AG09309 (cell line): Measurements from ENCODE around the gene ITGB5.
"Not testable (repeated sequence)": the region's sequence is repeated elsewhere in the genome, so short reads cannot be mapped to it uniquely, and the experiment has no call there.

Source experiments
- DNase-seq: peaks from one replicate; pipeline ENCODE4 v3.0.0-alpha.2; 2010; ENCODE audit warnings: low read depth
- H3K4me3 ChIP-seq: 2 replicates; pipeline ENCODE4 v1.5.1; 2011; ENCODE audit warnings: mild to moderate bottlenecking, low read depth, low read length, moderate library complexity; ENCODE audit not compliant: control insufficient read depth
- CTCF ChIP-seq: IDR thresholded peaks from 2 replicates; pipeline ENCODE4 v1.5.1; 2011; ENCODE audit warnings: mild to moderate bottlenecking, low read depth, low read length, inconsistent platforms; ENCODE audit not compliant: insufficient read depth, control insufficient read depth; ENCODE audit errors: missing control alignments

Gene ITGB5

GRCh38 chr3:124761250-124761796 is 125.8 kb downstream of the ITGB5 start:
- H3K4me3 ChIP-seq = no peak overlapping the region
- DNase-seq = peak; percentile 71
- TF ChIP-seq CTCF = peak; percentile 94

DNA sequence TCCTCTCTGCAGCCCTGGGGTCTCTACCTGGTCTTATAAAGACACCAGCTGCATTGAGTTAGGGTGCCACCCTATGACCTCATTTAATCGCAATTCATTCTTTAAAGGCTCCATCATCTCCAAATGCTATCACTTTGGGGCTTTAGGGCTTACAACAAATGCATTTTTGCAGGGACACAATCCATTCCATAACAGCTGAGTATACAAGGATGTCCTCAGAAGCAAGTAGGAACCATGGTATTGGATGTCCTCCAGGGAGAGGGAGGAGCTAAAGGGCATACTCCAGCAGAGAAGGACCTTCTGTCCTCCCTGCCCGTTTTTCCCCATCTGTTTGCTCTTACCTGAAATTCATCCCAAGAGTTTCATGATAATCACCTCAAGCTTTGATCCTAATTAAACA is 126.6 kb downstream of the ITGB5 start:
- no peak for TF ChIP-seq CTCF

DNA sequence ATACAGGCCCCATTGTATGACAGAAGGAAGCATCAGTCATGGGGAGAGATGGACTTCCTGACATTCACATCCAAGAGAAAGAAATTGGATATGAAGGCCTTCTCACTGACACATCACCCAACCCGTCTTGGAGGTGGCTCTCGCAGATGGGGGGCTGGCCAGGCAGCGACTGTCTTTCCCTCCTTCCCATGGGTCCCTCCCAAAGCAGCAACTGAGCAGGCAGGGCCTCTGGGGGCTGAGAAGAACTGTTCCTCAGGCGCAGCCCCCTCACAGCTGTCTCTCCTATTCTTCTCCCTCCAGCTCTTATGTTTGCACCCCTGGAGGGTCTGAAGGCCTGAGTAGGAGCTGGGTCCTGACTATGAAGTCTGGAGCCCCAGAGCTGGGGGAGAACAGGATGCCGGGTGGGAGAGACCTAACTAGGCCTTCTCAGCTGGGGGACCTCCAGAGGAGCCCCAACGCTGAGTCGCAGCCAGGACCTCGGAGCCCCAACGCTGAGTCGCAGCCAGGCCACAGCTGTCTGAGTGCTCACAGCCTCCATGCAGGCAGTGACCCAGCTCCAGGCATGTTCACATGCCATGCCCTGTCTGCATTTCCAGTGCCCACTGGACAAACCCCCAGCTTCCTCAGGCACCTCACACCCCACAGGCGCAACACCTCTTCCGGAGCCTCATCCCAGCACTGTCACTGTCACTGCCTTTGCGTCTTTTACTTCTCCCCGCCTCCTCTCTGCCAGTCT is 127.3 kb downstream of the ITGB5 start:
- TF ChIP-seq CTCF = no peak
- no peak for DNase-seq

More for the DNA sequence above, 126.6 kb downstream of the ITGB5 start:
- H3K4me3 ChIP-seq = no peak overlapping the region
- no peak for DNase-seq

DNA sequence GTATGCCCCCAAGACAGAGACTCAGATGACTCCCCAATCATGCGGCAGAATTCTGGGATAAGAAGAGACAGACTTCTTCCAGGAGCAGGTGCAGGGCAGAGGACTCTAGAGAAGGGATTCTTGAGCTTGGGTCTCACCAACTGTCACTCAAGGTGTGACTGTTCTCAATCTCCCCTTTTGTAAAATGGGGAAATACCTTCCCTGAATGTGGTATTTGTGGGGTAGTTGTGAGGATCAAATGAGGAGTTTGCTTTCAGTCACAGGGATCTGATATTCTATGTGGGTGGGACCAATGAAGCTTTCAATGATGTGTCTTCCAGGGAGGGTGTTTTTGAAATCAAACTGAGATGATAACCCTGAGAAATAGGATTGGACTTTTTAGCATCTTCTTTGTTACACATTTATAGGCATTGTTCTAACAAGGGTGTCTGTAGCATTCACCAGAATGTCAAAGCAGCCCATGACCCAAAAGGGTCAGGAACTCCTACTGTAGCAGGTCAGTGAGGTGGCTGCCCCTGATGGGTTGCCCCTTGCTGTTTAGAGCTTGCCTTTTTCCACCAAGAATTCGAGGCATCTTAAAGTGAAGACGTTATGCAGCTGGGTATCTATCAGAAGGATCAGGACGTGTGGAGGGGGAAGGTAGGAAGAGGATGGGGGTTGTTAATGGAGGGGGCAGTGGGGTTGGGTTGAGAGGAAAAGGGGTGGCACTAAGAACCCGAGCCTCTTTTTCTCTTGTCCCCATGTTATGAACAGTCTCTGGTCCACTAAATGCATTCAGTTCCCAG is 128.1 kb downstream of the ITGB5 start:
- no peak for TF ChIP-seq CTCF
- DNase-seq = no peak
- no peak overlapping the region for H3K4me3 ChIP-seq

More for the DNA sequence above, 127.3 kb downstream of the ITGB5 start:
- no peak overlapping the region for H3K4me3 ChIP-seq

DNA sequence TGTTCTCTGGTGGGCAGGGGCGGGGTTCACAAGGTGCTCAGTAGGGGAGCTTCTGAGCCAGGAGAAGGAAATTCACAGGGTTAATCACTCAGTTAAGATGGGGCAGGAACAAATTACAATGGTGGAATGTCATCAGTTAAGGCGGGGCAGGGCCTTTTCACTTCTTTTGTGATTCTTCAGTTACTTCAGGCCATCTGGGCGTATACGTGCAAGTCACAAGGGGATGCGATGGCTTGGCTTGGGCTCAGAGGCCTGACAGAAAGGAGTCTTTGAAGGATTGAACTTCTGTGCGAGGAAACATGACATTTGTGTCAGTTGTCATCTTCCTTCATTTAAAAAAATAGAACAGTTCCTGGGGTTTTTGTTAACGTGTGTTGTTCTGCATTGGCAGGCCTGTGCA is 129.2 kb downstream of the ITGB5 start:
- DNase-seq, H3K4me3 ChIP-seq: not testable (repeated sequence)

DNA sequence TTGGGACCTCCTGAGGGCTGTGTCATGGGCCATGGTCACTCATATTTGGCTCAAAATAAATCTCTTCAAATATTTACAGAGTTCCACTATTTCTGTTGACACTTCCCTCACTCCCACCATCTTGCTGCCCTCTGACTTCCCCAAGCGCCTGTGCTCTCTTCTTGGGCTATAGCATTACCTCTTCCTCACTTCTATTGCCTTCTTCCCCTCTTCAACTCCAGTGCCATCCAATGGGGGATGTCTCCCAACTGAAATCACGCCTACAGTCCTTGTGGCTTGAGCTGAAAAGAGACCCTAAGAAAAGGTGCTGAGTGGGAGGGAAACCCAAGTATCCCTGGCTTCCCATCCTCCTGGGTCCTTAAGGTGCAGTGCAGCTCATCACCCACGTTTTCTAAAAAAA is 135.1 kb downstream of the ITGB5 start:
- DNase-seq = no peak
- TF ChIP-seq CTCF = no peak
- H3K4me3 ChIP-seq = no peak overlapping the region

DNA sequence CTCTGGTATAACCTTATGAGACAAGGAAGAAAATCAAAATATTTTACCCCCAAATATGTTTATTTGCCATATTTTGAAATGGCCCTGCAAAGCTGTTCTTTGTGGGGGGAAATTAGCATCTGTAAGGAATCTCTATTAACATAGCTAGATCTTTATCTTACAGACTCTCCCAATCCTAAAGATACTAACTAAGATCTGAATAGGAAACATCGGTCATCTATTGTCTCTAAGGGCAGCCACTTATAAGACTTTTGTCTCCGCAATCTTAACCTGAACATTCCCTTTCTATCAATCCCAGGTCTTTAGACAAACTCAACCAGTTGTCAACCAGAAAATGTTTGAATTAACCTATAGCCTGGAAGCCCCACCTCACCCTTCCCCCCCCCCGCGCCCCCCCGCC is 135.7 kb downstream of the ITGB5 start:
- DNase-seq = no peak
- no peak overlapping the region for H3K4me3 ChIP-seq
- TF ChIP-seq CTCF = no peak

DNA sequence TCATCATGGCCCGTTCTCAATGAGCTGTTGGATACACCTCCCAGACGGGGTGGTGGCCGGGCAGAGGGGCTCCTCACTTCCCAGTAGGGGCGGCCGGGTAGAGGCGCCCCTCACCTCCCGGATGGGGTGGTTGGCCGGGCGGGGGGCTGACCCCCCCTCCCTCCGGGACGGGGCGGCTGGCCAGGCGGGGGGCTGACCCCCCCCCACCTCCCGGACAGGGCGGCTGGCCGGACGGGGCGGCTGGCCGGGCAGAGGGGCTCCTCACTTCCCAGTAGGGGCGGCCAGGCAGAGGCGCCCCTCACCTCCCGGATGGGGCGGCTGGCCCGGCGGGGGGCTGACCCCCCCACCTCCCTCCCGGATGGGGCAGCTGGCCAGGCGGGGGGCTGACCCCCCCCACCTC is 137.3 kb downstream of the ITGB5 start:
- not testable (repeated sequence) for DNase-seq, H3K4me3 ChIP-seq
